ENCODE data around the gene MAD1L1.
"Not testable (repeated sequence)": the region's sequence is repeated elsewhere in the genome, so short reads cannot be mapped to it uniquely, and the experiment has no call there.

Gene MAD1L1

DNA sequence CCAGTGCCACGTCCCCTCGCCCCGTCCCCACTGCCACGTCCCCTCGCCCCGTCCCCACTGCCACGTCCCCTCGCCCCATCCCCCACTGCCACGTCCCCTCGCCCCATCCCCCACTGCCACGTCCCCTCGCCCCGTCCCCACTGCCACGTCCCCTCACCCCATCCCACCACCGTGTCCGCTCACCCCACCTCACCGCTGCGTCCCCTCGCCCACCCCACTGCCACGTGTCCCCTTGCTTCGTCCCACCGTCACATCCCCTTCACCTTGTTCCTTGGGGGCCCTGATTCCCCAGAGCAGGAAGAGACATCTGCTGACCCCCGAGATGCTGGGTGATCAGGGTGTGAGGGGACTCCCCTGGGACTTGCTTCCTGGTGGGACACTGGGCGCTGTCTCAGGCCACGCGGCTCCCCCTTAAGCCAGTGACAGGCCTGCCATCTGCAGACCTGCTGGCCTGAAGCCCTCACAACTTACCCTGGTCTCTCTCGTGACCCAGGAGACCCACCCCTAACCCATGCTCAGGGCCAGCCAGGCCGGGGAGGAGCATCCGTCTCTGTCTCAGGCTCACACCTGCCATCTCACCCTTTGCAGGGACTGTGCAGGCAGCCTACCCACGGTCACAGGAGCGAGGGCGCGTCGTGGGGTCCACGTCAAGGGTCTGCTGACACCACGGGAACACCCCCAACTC lies 302.2 kb downstream of the MAD1L1 start:
- no peak for DNase-seq

DNA sequence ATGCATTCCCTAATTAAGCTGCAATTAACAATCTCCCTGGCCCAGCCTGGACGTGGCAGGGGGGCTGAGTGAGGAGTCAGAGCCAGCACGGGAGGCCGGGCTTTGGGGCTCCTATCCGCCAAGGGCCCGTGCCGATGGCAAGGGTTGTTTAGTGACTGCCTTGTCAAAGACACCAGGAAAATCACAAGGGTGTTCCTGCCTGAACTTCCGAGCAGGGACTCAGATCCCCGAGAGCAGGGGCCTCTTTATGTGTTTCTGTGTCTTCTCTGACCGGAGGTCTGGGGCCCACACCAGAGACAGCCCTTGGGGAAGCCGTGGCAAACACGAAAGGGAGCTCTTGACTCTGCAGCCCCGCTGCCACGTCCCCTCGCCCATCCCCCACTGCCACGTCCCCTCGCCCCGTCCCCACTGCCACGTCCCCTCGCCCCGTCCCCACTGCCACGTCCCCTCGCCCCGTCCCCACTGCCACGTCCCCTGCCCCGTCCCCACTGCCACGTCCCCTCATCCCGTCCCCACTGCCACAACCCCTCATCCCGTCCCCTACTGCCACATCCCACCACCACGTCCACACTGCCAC lies 303.3 kb downstream of the MAD1L1 start:
- DNase-seq, result not testable (repeated sequence)

DNA sequence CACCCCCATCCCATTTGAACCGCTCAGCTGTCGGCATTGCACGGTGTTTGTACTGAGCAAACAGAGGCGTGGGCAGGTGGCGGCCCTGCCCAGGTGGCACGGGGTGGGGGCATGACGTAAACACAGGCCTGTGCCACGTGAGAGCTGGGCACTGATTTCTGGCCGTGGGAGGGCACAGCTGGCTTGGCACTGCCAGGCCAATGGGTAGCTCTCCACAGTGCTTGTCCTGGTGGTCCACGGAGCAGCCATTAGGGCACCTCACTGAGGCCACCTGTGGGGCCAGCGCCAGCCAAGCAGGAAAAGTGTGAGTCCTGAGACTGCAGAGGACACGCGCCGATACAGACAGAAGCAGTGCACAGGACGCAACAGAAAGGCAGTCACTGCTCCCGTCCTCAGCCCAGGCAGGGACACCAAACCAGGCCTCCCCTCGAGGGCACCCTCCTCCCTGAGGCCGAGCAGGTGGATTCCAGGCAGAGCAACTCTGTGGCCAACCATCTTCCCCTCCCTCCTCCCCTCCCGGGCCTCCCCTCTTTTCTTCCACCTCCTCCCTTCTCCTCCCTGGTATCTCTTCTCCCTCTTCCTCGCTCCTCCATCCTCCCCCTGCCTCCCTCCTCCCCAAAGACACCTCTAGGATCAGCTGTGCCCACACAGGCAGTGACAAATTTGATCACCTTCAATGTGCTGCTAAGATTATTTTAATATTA lies 303.9 kb downstream of the MAD1L1 start:
- DNase-seq, result no peak

DNA sequence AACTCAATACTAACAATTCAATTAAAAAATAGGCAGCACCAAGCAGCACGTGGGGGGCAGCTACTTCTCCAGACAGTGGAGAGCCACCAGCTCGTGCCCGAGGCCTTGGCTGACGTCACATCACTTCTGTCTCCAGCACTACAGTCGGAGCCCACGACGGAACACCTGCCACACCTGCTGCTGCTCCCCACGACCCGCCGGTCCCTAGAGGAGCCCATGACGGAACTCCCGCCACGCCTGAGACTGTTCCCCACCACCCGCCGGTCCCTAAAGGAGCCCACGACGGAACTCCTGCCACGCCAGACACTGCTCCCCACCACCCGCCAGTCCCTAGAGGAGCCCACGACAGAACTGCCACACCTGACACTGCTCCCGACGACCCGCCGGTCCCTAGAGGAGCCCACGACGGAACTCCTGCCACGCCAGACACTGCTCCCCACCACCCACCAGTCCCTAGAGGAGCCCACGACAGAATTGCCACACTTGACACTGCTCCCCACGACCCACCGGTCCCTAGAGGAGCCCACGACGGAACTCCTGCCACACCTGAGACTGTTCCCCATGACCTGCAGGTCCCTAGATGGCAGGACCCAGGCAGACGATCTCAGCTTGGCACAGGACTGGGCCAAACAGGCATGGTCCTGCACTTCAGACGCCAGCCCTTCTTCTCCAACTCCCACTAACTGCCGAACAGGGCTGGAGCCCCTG lies 304.7 kb downstream of the MAD1L1 start:
- DNase-seq, result peak; percentile 60

DNA sequence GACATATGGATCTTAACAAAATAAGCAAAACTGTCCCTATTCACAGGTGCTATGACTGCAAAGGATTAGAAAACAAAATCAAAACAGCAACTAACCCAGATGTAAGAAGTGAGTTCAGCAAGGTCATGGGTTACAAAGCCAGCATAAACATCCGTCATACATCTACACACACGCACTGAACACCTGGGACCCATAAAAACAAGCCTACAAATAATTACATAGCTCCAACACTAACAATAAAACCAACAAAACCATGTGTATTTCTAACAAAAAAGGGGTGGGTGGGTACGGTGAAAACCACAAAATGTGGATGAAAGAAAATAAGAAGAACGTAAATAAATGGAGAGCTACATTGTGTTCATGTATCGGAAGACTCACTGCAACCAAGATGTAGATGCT lies 305.8 kb downstream of the MAD1L1 start:
- DNase-seq, result no peak

DNA sequence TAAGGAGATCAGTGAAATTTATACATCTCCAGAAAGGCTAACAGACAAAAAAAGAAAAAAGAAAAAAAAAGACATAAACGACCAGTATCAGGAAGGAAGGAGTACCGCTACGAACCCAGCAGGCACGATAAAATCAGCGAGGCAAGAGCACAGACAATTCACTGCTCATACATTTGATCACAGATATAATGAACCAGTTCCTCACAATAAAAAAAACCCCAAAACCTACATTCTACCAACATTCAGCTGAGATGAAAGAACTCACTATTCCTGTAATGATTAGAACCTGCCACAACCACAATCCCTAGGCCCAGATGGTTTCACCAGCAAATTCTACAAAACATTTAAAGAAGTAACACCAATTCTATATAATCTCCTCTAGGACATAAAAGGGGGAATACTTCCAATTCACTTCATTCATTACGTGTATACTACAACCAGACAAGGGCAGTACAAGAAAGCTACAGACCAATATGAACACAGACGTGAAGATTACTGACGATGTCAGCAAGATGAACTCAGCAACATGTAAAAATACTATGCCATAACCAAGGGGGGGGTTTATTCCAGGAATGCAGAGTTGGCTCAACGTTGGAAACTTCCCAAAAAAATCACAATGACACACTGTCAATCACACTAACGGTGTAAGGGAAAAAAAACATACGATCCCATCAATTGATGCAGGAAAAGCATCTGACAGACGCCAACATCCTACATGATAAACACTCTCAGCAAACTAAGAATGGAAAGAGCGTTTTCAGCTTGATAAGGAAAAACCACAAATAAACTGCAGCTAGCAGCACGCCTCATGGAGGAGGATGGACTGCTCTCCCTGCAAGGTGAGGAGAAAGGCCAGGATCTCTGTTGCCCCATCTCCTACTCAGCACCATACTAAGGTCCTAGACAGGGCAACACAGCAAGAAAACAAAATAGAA lies 306.5 kb downstream of the MAD1L1 start:
- DNase-seq, result peak; percentile 44

DNA sequence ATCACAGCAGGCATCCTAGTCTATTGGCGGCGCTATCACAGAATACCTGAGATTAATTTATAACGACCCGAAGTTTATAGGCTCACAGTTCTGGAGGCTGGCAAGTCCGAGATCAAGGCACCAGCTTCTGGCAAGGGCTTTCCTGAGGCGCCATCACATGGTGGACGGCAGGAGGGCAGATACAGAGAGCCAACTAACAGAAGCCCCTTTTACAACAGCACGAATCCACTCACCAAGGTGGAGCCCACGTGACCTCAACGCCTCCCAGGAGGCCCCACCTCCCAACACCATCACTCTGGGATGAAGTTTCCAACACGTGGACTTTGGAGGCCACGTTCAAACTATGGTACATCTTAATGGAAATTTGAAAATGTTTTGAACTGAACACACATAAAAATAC lies 307.4 kb downstream of the MAD1L1 start:
- DNase-seq, result no peak

DNA sequence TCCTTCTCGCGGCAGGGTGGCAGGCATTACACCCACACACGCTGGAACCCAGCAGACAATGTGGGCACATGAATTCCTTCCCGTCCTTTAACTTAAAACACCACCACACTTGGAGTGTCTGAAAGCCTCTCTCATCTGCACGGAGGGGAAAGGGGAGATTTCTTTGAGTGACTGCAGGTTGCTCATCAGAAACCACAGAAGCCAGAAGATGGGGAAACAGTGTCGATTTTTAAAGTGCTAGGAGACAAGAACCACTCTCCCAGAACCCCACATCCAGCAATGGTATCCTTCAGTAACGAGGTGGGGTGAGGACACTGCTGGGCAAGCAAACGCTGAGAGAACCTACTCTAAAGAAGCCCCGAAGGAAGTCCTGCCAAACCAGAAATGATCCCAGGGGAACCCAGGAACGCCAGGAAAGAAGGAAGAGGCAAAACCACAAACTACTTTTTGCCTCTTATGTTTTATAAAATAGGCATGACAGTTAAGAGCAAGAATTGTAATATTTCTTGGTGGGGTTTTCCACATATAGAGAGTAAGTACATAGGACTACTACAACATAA lies 308.4 kb downstream of the MAD1L1 start:
- no peak for DNase-seq

DNA sequence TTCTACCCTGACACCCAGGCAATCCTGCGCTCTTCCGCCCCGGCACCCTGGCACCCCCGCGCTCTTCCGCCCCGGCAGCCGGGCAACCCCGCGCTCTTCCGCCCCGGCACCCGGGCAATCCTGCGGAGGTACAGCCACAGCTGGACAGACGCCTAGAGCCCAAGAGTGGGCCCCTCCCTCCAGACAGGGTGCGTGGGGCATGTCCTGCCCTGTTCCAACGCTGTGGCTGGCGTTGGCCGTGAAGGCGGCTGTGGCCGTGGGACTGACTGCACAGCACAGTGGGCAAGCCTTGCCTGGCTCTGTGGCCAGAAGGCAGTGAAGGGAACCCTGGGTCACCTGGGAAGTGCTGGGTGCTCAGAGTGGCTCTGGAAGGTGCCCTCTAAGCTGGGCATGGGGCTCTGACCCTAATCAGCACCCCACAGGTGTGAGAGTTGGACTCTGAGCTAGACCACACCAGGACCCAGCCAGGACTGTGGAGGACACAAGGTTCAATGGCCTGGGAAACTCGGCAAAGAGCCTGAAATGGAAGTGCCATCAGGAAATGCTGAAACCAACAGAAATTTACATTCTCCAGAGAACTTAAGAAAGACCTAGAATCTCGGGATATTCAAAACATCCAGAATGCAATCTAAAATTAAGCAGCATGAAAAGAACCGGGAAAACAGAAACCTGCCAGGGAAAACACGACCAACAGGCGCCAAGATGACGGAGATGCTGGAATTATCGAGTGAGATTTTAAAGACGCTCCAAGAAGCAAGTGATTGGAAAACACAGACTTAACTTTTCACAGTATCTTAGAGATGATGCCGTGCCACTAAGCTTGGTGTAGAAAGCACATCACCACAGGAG lies 309.1 kb downstream of the MAD1L1 start:
- no peak for DNase-seq

DNA sequence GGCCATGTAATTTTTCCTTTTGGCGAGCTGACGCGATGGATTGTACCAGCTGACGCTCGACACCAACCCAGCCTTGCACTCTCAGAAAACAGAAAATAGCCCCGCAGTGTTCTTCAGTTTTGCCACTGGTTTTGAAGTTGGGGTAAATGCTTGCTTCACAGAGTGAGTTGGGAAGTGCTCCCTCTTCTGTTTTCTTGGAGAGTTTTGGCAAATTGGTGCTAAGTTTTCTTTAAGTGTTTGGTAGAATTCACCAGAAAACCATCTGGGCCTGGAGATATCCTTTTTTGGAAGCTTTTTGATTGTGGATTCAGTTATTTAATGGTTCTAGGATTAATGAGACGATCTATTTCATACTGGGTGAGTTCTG lies 309.9 kb downstream of the MAD1L1 start:
- DNase-seq, result no peak

DNA sequence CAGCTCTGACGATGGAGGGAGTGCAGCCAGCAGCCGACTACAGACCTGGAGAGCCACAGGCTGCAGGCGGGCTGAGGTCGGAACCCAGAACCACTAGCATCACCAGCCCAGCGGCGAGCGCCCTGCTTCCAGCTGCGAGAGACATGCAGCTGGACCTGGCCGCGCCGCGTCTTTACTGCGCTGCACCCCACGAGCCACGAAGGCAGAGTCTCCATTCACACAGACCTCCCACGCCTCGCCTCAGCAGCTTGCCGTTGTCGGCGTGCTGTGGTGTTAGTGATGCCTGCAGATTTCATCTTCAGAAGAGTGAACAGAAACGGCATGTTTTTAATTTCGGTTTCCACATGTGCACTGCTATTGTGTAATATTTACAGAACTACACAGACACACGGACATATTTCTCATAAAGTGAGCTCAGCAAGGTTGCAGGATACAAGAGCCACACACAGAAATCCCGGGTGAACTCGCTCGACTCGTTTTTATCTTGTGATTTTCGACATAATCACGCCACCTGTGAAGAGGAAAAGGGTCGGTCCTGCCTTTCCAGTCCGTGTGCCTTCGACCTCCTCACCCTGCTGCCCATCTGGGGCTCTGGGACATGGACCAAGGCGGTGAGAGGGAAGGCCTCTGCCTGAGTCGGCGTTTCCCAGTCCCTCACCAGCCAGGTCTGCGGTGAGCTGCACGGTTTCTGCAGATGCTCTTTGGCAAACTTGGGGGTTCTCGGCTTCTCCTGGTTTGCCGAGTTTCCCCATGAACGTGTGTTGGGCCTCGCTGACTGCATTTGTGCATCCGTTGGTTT lies 310.5 kb downstream of the MAD1L1 start:
- DNase-seq, result no peak

DNA sequence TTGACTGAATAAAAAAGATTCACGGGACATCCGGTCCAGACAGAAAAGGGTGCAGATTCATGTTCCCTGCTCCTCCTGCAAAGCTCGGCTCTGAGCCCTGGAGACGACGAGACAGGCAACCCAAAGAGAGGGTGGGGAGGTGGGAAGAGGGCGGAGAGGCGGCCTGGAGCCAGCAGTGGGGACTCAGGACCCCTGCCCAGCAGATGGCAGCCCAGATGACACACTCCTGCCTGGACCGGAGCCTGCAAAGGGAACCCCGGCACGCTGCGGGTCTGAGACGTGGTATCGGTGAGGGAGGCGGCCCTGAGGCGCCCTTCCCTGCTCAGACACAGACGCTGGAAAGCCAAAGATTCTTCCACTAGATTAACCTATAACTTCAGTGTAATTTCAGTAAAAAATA lies 311.9 kb downstream of the MAD1L1 start:
- DNase-seq, result no peak

DNA sequence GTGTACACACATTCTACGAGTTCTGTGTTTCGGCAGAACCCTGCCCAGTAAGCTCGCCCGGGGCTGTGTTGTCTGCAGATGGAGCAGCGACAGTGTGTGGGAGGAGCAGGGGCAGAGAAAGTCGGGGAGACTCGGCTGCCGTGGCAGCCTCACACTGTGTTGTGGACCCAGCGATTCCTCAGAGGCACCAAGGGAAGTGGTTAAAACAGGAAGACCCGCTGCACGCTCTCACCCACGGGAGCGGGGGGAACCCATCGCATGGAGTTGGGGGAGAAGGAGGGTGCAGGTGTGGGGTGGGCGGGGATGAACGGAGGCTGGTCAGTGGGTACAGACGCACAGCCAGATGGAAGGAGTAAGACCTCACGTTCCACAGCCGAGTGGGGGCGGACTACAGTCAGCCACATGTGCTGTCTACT lies 312.5 kb downstream of the MAD1L1 start:
- peak; percentile 49 for DNase-seq

DNA sequence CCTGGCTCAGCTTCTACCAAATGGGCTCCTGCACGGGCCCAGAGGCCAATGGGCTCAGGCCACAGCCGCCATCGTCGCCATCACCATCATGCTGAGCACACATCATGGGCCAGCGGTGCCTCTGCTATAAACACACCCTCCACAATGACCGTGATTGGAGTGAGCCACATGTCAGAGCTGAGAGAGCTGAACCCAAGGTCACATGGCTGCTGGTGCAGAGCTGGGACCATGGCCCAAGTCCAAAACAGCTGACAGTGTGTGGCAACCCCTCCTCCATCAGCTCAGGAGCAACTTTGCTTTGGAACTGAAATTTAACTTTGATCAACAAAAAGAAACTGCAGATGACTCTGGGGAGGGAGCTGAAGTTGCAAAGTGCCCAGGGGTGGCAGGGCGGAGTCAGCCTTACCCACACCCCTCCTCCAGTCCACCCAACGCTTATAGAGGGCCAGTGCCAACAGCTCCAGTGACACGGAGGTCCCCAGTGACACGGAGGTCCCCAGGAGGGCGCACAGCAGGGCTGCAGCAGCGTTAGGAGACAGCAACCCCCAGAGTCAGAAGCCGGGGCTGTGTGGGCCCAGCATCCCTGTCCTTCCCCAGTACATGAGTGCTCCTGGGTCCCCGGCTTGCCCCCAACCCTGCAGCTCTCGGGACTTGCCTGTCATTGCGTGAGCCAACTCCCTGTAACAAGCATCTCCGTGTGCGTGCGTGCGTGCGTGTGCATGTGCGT lies 313.0 kb downstream of the MAD1L1 start:
- peak; percentile 18 for DNase-seq

DNA sequence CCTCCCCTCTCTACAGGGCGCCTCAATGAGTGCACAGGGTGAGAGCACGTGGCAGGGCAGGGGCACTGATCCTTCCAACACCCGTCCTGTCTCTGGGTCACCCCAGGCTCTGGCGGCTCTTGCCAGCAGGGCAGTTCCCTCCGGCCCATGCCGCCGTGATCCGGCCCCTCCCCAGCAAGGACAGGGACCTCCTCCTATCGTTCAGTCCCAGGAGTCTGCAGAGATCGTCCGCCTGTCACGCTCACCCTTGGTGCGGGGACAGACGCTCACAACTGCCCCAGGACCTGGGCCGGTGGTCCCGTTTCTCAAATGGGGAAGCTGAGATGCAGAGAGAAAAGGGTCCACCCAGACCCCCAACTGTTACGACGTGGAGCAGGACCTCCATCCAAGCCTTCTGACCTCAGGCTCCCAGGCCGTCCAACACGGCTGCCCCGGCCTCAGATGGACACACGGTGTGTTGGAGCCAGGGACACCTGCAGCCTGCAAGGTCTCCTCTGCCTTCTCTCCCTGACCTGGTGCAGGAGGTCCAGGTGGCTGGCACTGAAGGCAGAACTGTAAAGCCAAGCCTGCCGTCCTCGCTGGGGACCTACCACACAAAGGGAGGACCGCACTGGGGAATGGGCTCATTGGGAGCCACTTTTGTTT lies 313.7 kb downstream of the MAD1L1 start:
- DNase-seq, result no peak

DNA sequence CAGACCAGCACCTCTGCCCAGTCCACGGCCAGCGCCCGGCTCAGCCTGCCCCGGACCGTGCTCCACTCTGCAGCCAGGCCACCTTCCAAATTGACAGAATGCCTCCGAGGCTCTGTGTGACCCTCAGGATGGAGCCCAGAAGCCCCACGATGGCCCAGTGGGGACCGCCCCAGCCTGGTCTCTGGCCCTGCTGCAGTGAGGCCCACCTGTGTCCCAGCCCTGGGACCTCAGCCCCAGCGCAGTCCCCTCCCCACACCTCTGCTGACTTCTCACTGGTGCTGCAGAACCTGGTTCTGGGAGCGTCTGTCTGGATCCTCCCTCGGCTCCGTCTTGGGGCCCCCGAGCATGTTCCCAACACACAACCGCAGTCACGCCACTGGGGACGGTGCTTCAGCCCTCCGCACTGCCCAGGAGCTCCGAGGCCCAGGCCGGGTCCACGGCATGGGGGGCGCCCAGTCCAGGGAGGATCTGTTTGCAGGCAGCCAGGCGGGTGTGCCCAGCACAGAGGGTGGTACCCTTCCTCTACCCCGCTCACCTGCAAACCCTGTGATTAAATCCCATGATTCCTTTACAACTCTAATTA lies 314.6 kb downstream of the MAD1L1 start:
- no peak for DNase-seq

DNA sequence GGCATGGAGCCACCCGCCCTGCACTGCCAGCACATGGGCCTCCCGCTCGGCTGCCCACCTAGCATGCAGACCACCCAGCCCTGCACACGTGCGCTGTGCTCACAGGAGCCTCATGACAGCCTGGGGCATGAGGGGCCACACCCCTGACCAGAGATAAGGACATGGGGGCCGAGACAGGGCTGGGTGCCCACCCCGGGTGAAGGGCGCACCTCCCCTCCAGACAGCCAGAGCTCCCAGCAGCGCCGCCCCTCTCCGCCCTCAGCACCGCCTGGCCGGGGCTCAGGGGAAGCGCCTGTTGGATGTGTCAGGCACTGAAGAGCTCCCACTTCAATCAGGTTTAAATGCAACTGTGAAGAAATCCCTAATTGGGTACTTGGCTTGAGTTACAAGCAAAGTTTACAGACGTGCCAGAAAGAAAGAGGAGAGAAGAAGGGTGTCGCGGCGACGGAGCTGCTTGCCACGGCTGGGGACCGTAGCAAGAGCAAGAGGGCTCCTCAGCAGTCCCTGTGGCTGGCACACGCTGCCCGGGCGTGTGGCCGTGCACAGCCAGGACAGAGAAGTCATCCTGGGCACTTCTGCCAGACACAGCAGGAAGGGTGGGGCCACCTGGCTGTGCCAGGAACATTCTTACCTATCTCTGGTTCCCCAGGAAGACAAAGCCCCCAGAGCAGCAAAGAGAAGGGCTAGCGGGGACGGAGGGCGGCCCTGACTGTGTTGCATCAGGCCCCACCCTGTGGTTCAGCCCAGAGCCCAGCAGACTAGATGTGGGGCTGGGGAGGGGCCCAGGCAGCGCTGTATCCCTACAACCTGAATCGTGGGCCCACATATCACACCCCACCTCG lies 315.3 kb downstream of the MAD1L1 start:
- DNase-seq, result no peak

DNA sequence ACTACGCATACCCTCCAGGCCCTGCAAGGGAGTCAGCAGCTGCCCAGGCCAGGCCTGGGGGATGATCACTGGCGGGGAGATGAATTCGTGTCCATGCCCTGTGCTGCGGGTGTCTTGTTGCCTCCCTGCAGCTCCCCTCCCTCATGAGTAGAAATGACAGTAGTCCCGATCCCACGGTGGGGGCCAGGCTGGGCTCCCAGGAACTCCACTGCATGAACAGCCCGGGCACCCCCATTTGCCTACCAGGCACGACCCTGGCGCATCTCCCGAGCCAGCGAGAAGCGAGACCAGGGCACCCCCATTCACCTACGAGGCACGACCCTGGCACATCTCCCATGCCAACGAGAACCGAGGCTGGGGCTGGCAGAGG lies 316.2 kb downstream of the MAD1L1 start:
- no peak for DNase-seq
